Measurements from ENCODE around the gene IRS1.

Gene IRS1

GRCh38 chr2:226813148-226813701 lies 13.6 kb upstream of the IRS1 start:
- Histone ChIP-seq H4K20me1 (ENCODE audit: low read depth, low read length) (no peaks in the 10 kb centered on the region), H3K9me2 (replicated peaks; ENCODE audit: insufficient read depth, low read length) (no peaks in the 10 kb centered on the region), H3K36me3 (ENCODE audit: low read length) (no peaks in the 10 kb centered on the region), H3K9me3 (ENCODE audit: insufficient read depth, low read length) (no peaks in the 10 kb centered on the region), H3K27ac (ENCODE audit: low read depth, low read length) (no peak overlapping the region), H3K27me3 (ENCODE audit: low read length) (no peaks in the 10 kb centered on the region), H3K9ac (ENCODE audit: low read length) (no peak overlapping the region), H3F3A (ENCODE audit: insufficient read depth) (no peaks in the 10 kb centered on the region), H3K79me2 (ENCODE audit: insufficient read depth, low read length) (no peaks in the 10 kb centered on the region), H3K4me2 (ENCODE audit: low read depth, low read length, poor library complexity, severe bottlenecking) (no peak overlapping the region), H2AFZ (ENCODE audit: low read depth, low read length, severe bottlenecking) (no peak overlapping the region), H3K4me3 (ENCODE audit: insufficient read depth, low read length, poor library complexity, severe bottlenecking) (no peak overlapping the region)
- TF ChIP-seq EZH2phosphoT487 (conservative IDR thresholded peaks at IDR 0.05; ENCODE audit: low read length): no peak
- TF ChIP-seq, protein P1, sequence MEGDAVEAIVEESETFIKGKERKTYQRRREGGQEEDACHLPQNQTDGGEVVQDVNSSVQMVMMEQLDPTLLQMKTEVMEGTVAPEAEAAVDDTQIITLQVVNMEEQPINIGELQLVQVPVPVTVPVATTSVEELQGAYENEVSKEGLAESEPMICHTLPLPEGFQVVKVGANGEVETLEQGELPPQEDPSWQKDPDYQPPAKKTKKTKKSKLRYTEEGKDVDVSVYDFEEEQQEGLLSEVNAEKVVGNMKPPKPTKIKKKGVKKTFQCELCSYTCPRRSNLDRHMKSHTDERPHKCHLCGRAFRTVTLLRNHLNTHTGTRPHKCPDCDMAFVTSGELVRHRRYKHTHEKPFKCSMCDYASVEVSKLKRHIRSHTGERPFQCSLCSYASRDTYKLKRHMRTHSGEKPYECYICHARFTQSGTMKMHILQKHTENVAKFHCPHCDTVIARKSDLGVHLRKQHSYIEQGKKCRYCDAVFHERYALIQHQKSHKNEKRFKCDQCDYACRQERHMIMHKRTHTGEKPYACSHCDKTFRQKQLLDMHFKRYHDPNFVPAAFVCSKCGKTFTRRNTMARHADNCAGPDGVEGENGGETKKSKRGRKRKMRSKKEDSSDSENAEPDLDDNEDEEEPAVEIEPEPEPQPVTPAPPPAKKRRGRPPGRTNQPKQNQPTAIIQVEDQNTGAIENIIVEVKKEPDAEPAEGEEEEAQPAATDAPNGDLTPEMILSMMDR (IDR thresholded peaks at IDR 0.05; ENCODE audit: insufficient read depth, low read length, poor library complexity, severe bottlenecking): peak; percentile 62

DNA sequence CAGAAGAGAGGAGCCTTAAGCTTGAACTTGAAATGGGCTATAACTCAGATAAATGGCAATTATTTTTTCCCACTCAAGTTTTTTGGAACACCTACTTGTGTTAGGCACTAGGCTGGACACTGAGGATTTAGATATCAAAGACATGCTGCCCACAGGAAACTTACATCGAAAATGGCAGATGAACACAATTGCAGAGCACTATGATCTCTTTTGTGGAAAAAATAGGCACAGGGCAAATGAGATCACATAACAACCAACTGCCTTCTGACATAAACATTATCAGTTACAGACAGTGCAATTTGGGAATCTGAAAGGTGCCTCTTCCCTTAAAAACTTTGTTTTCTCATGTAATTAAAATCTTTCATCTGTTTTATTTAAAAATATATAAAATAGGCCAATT lies 3.8 kb upstream of the IRS1 start:
- Histone ChIP-seq H3K9me2 (replicated peaks; ENCODE audit: insufficient read depth, low read length) (no peaks in the 10 kb centered on the region), H3K27ac (ENCODE audit: low read depth, low read length) (no peak overlapping the region), H3K27me3 (ENCODE audit: low read length) (no peaks in the 10 kb centered on the region), H3F3A (ENCODE audit: insufficient read depth) (peaks cover 24% of the 10 kb centered on the region), H3K9me3 (ENCODE audit: insufficient read depth, low read length) (no peaks in the 10 kb centered on the region), H3K4me3 (ENCODE audit: insufficient read depth, low read length, poor library complexity, severe bottlenecking) (no peak overlapping the region), H3K4me2 (ENCODE audit: low read depth, low read length, poor library complexity, severe bottlenecking) (no peak overlapping the region), H3K79me2 (ENCODE audit: insufficient read depth, low read length) (no peaks in the 10 kb centered on the region), H3K9ac (ENCODE audit: low read length) (no peak overlapping the region), H4K20me1 (ENCODE audit: low read depth, low read length) (no peaks in the 10 kb centered on the region), H2AFZ (ENCODE audit: low read depth, low read length, severe bottlenecking) (no peak overlapping the region), H3K36me3 (ENCODE audit: low read length) (no peaks in the 10 kb centered on the region)
- no peak for TF ChIP-seq EZH2phosphoT487 (conservative IDR thresholded peaks at IDR 0.05; ENCODE audit: low read length)
- TF ChIP-seq, protein P1 (IDR thresholded peaks at IDR 0.05; ENCODE audit: insufficient read depth, low read length, poor library complexity, severe bottlenecking): no peak

DNA sequence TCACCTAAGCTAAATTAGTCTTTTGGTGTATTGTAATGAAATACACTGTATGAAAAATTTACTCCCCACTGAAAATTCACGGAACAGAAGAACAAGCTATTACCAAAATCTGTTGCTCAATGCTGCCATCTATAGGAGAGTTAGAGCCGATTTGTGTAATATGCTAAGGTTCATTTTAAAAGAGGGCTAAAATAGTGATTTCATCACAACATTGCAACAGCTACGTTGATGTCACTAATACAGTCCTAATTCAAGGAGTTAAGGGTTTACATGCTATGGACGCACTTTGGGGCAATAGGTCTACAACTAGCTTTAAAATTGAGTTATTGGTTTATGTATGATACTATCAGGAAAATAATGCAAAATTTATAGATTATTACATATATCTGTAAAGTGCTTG lies 3.0 kb upstream of the IRS1 start:
- H4K20me1 ChIP-seq (ENCODE audit: low read depth, low read length): no peaks in the 10 kb centered on the region
- H3F3A ChIP-seq (ENCODE audit: insufficient read depth): peaks cover 24% of the 10 kb centered on the region
- TF ChIP-seq EZH2phosphoT487 (conservative IDR thresholded peaks at IDR 0.05; ENCODE audit: low read length): no peak
- TF ChIP-seq, protein P1 (IDR thresholded peaks at IDR 0.05; ENCODE audit: insufficient read depth, low read length, poor library complexity, severe bottlenecking): peak; percentile 51
- no peaks in the 10 kb centered on the region for H3K27me3 ChIP-seq (ENCODE audit: low read length)
- peaks cover 7% of the 10 kb centered on the region for H3K79me2 ChIP-seq (ENCODE audit: insufficient read depth, low read length)
- no peak overlapping the region for H2AFZ ChIP-seq (ENCODE audit: low read depth, low read length, severe bottlenecking)
- H3K36me3 ChIP-seq (ENCODE audit: low read length): no peaks in the 10 kb centered on the region
- H3K9me2 ChIP-seq (replicated peaks; ENCODE audit: insufficient read depth, low read length): no peaks in the 10 kb centered on the region
- H3K9ac ChIP-seq (ENCODE audit: low read length): no peak overlapping the region; the same call in 1 of the 2 replicates
- H3K9me3 ChIP-seq (ENCODE audit: insufficient read depth, low read length): no peaks in the 10 kb centered on the region
- peak overlapping the region; percentile 83 for H3K4me2 ChIP-seq (ENCODE audit: low read depth, low read length, poor library complexity, severe bottlenecking)
- H3K4me3 ChIP-seq (ENCODE audit: insufficient read depth, low read length, poor library complexity, severe bottlenecking): no peak overlapping the region
- peak overlapping the region; percentile 85 for H3K27ac ChIP-seq (ENCODE audit: low read depth, low read length)

Measured in SU-DHL-6 (cell line).